GM19468 (cell line): Measurements from ENCODE around the gene DYNC1LI1.

Experiments
- ATAC-seq: cut with Tn5 transposase; IDR thresholded peaks from one replicate; pipeline ENCODE4 v1.9.1; 2021; ENCODE audit warnings: mild to moderate bottlenecking, moderate library complexity, moderate number of reproducible peaks; ENCODE audit not compliant: unreplicated experiment; ENCODE audit errors: extremely low read depth

Gene DYNC1LI1

GRCh38 chr3:32498252-32498651, 72.4 kb downstream of the DYNC1LI1 start:
- no peak for ATAC-seq

- no peak for ATAC-seq
Measured at GRCh38 chr3:32495609-32496008, 75.0 kb downstream of the DYNC1LI1 start.

GRCh38 chr3:32495085-32495484, 75.6 kb downstream of the DYNC1LI1 start:
- no peak for ATAC-seq

- ATAC-seq, result no peak
Measured at GRCh38 chr3:32493437-32494414, 76.9 kb downstream of the DYNC1LI1 start.

- no peak for ATAC-seq
Measured at GRCh38 chr3:32492684-32493436, 77.8 kb downstream of the DYNC1LI1 start.

GRCh38 chr3:32488474-32489008, 82.1 kb downstream of the DYNC1LI1 start:
- ATAC-seq, result no peak

GRCh38 chr3:32487781-32488473, 82.7 kb downstream of the DYNC1LI1 start:
- no peak for ATAC-seq

- ATAC-seq, result no peak
Measured at GRCh38 chr3:32484436-32484835, 86.2 kb downstream of the DYNC1LI1 start.

GRCh38 chr3:32483772-32484171, 86.9 kb downstream of the DYNC1LI1 start:
- ATAC-seq, result no peak

GRCh38 chr3:32482693-32483092, 88.0 kb downstream of the DYNC1LI1 start:
- no peak for ATAC-seq

- ATAC-seq, result no peak
Measured at GRCh38 chr3:32481791-32482631, 88.6 kb downstream of the DYNC1LI1 start.

- ATAC-seq, result no peak
Measured at GRCh38 chr3:32480604-32481003, 90.1 kb downstream of the DYNC1LI1 start.
